NT2/D1 (cell line): Measurements from ENCODE around the gene ANO1.

ENCODE experiments used
- DNase-seq: peaks from one replicate; pipeline ENCODE4 v3.0.0-alpha.2; 2011; ENCODE audit warnings: low read depth, low spot score
- H3K27me3 ChIP-seq: 2 replicates; pipeline ENCODE4 v1.6.0; 2011; ENCODE audit warnings: mild to moderate bottlenecking; ENCODE audit not compliant: insufficient read length, insufficient read depth
- H3K36me3 ChIP-seq: 2 replicates; pipeline ENCODE4 v1.6.1; 2011; ENCODE audit warnings: mild to moderate bottlenecking, low read length, mixed read lengths; ENCODE audit not compliant: insufficient read depth, insufficient read length
- H3K4me1 ChIP-seq: 2 replicates; pipeline ENCODE4 v1.5.1; 2011; ENCODE audit not compliant: insufficient read depth, insufficient read length
- H3K4me3 ChIP-seq: 2 replicates; pipeline ENCODE4 v1.5.1; 2011; ENCODE audit warnings: low read depth; ENCODE audit not compliant: insufficient read length
- H3K9ac ChIP-seq: 2 replicates; pipeline ENCODE4 v1.6.0; 2011; ENCODE audit warnings: low read depth; ENCODE audit not compliant: insufficient read length
- H3K9me3 ChIP-seq: 2 replicates; pipeline ENCODE4 v1.5.1; 2011; ENCODE audit warnings: mild to moderate bottlenecking, low read length; ENCODE audit not compliant: insufficient read depth
- SUZ12 ChIP-seq: IDR thresholded peaks from 2 replicates; pipeline ENCODE4 v1.6.1; 2011; ENCODE audit not compliant: insufficient read length, insufficient read depth; ENCODE audit errors: extremely low read depth
- YY1 ChIP-seq: IDR thresholded peaks from 2 replicates; pipeline ENCODE4 v1.6.1; 2011; ENCODE audit not compliant: insufficient read length, insufficient read depth
- ZNF274 ChIP-seq: IDR thresholded peaks from 2 replicates; pipeline ENCODE4 v1.6.1; 2011; ENCODE audit warnings: mild to moderate bottlenecking, low read depth, low read length

The ANO1 gene

GRCh38 chr11:70135142-70135541 is 57.0 kb downstream of the ANO1 start:
- H3K36me3 ChIP-seq, result no peaks in the 10 kb centered on the region
- H3K4me3 ChIP-seq, result no peak overlapping the region
- peaks cover 15% of the 10 kb centered on the region for H3K4me1 ChIP-seq
- H3K27me3 ChIP-seq, result no peaks in the 10 kb centered on the region
- TF ChIP-seq ZNF274 (no peak), SUZ12 (no peak), YY1 (no peak)
- no peaks in the 10 kb centered on the region for H3K9me3 ChIP-seq
- no peak for DNase-seq
- H3K9ac ChIP-seq, result no peak overlapping the region

GRCh38 chr11:70135625-70136059 is 57.5 kb downstream of the ANO1 start:
- DNase-seq, result no peak
- TF ChIP-seq SUZ12 (no peak), ZNF274 (no peak), YY1 (no peak)
- Histone ChIP-seq H3K9me3 (no peaks in the 10 kb centered on the region), H3K4me3 (no peak overlapping the region), H3K36me3 (no peaks in the 10 kb centered on the region), H3K4me1 (peaks cover 15% of the 10 kb centered on the region), H3K27me3 (peaks cover 2% of the 10 kb centered on the region), H3K9ac (no peak overlapping the region)

GRCh38 chr11:70137383-70137782 is 59.3 kb downstream of the ANO1 start:
- Histone ChIP-seq H3K9me3 (no peaks in the 10 kb centered on the region), H3K4me1 (peaks cover 21% of the 10 kb centered on the region), H3K36me3 (no peaks in the 10 kb centered on the region), H3K4me3 (no peak overlapping the region), H3K9ac (no peak overlapping the region), H3K27me3 (peaks cover 10% of the 10 kb centered on the region)
- TF ChIP-seq SUZ12, result no peak
- TF ChIP-seq ZNF274, result no peak
- TF ChIP-seq YY1, result no peak
- DNase-seq, result no peak

- Histone ChIP-seq H3K27me3 (peaks cover 13% of the 10 kb centered on the region), H3K4me3 (no peak overlapping the region), H3K9me3 (no peaks in the 10 kb centered on the region), H3K9ac (no peak overlapping the region), H3K4me1 (peaks cover 24% of the 10 kb centered on the region), H3K36me3 (no peaks in the 10 kb centered on the region)
- TF ChIP-seq SUZ12 (no peak), YY1 (no peak), ZNF274 (no peak)
- no peak for DNase-seq
Observed at GRCh38 chr11:70138403-70138802, 60.3 kb downstream of the ANO1 start.

GRCh38 chr11:70139785-70140410 is 61.8 kb downstream of the ANO1 start:
- H3K9ac ChIP-seq, result no peak overlapping the region

GRCh38 chr11:70140711-70141485 is 62.8 kb downstream of the ANO1 start:
- peaks cover 13% of the 10 kb centered on the region for H3K27me3 ChIP-seq
- no peaks in the 10 kb centered on the region for H3K9me3 ChIP-seq
- DNase-seq, result no peak
- no peaks in the 10 kb centered on the region for H3K36me3 ChIP-seq
- peaks cover 18% of the 10 kb centered on the region for H3K4me1 ChIP-seq
- H3K9ac ChIP-seq, result peak overlapping the region; percentile 71
- H3K4me3 ChIP-seq, result peak overlapping the region; percentile 3
- TF ChIP-seq SUZ12 (no peak), ZNF274 (no peak), YY1 (no peak)

More at GRCh38 chr11:70139785-70140410, 61.8 kb downstream of the ANO1 start:
- Histone ChIP-seq H3K4me3 (no peak overlapping the region), H3K9me3 (no peaks in the 10 kb centered on the region), H3K27me3 (peaks cover 13% of the 10 kb centered on the region), H3K4me1 (peaks cover 21% of the 10 kb centered on the region), H3K36me3 (no peaks in the 10 kb centered on the region)
- TF ChIP-seq YY1, result no peak
- TF ChIP-seq SUZ12, result no peak
- no peak for TF ChIP-seq ZNF274
- no peak for DNase-seq
